ENCODE results near the gene PRPSAP1. TPM values are rescaled to one million over a fixed set of nuclear protein-coding genes. Genes with fewer than 3 reads are reported as not detected.
A peak's percentile ranks its signal among the peaks of the same experiment; 100 is the strongest.

The PRPSAP1 gene
- total RNA-seq, 1 donor from 2014 or later = 60.2 TPM

- no peaks in the 10 kb centered on the region for H3K36me3 ChIP-seq
- H3K27ac ChIP-seq = no peak overlapping the region
- intact Hi-C loops (cut with DNase I) = no loop called here
- ATAC-seq (no peak), DNase-seq (no peak)
- H3K4me1 ChIP-seq = peaks cover 6% of the 10 kb centered on the region
- TF ChIP-seq, protein P1, sequence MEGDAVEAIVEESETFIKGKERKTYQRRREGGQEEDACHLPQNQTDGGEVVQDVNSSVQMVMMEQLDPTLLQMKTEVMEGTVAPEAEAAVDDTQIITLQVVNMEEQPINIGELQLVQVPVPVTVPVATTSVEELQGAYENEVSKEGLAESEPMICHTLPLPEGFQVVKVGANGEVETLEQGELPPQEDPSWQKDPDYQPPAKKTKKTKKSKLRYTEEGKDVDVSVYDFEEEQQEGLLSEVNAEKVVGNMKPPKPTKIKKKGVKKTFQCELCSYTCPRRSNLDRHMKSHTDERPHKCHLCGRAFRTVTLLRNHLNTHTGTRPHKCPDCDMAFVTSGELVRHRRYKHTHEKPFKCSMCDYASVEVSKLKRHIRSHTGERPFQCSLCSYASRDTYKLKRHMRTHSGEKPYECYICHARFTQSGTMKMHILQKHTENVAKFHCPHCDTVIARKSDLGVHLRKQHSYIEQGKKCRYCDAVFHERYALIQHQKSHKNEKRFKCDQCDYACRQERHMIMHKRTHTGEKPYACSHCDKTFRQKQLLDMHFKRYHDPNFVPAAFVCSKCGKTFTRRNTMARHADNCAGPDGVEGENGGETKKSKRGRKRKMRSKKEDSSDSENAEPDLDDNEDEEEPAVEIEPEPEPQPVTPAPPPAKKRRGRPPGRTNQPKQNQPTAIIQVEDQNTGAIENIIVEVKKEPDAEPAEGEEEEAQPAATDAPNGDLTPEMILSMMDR (IDR thresholded peaks at IDR 0.05) = no peak
- H3K27me3 ChIP-seq = no peaks in the 10 kb centered on the region
- no peak overlapping the region for H3K4me3 ChIP-seq
- no peaks in the 10 kb centered on the region for H3K9me3 ChIP-seq
These were observed 18.2 kb upstream of the PRPSAP1 start for GRCh38 chr17:76371656-76372628.

DNA sequence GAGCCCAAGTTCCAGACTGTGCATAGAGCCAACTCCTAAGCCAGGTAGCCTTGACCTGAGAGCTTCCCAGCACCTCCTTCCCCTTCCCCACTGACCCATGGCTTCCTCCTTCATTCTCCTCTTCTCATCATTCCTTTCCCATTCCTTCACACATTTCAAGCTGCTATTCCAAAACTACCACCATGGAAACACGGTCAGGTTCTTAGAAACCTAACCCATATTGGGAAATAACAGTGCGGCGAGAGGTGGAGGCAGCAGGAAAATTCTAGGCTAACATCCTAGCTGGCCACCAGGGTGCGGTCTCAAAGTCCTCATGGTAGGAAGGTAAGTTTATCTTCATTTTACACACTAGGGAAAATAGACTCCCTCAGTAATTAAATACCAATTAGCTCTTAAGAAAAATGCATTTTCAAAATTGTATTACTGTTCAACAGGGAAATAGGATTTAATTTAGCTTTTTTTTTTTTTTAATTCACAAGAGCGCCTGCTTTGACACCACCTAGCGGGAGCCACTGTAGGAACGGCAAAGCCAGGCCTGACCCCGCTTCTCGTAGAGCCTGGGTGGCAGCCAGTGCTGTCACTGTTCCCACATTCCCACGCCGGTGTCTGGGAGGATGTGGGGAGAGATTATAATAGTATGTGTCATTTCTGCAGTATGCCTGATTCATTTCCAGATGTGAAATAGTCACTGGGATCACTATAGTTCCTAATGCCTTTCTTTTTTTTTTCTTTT, 16.7 kb upstream of the PRPSAP1 start:
- Histone ChIP-seq H3K4me1 (peaks cover 6% of the 10 kb centered on the region), H3K36me3 (no peaks in the 10 kb centered on the region), H3K4me3 (no peak overlapping the region), H3K27ac (no peak overlapping the region), H3K9me3 (no peaks in the 10 kb centered on the region), H3K27me3 (no peaks in the 10 kb centered on the region)
- intact Hi-C loops (cut with DNase I) = no loop called here
- DNase-seq (no peak), ATAC-seq (peak; percentile 73)
- TF ChIP-seq, protein P1 (IDR thresholded peaks at IDR 0.05) = peak; percentile 56

- DNase-seq (no peak), ATAC-seq (peak; percentile 44)
- intact Hi-C loops (cut with DNase I) = no loop called here
- no peaks in the 10 kb centered on the region for H3K36me3 ChIP-seq
- H3K27ac ChIP-seq = no peak overlapping the region
- no peaks in the 10 kb centered on the region for H3K27me3 ChIP-seq
- no peak overlapping the region for H3K4me3 ChIP-seq
- TF ChIP-seq, protein P1 (IDR thresholded peaks at IDR 0.05) = no peak
- H3K4me1 ChIP-seq = peaks cover 6% of the 10 kb centered on the region
- H3K9me3 ChIP-seq = no peaks in the 10 kb centered on the region
These were observed 16.1 kb upstream of the PRPSAP1 start for GRCh38 chr17:76369804-76370203.

- ATAC-seq (no peak), DNase-seq (no peak)
- Histone ChIP-seq H3K27ac (no peak overlapping the region), H3K9me3 (no peaks in the 10 kb centered on the region), H3K27me3 (no peaks in the 10 kb centered on the region), H3K4me1 (peaks cover 6% of the 10 kb centered on the region), H3K36me3 (no peaks in the 10 kb centered on the region), H3K4me3 (no peak overlapping the region)
- TF ChIP-seq, protein P1 (IDR thresholded peaks at IDR 0.05) = no peak
- intact Hi-C loops (cut with DNase I) = no loop called here
These were observed 15.7 kb upstream of the PRPSAP1 start for GRCh38 chr17:76369379-76369778.

- Histone ChIP-seq H3K27ac (no peak overlapping the region), H3K4me1 (peaks cover 6% of the 10 kb centered on the region), H3K36me3 (no peaks in the 10 kb centered on the region), H3K27me3 (no peaks in the 10 kb centered on the region), H3K9me3 (no peaks in the 10 kb centered on the region), H3K4me3 (no peak overlapping the region)
- intact Hi-C loops (cut with DNase I) = no loop called here
- DNase-seq = no peak
- no peak for ATAC-seq
- TF ChIP-seq, protein P1 (IDR thresholded peaks at IDR 0.05) = no peak
These were observed 14.8 kb upstream of the PRPSAP1 start for GRCh38 chr17:76368545-76368944.
